Raji (cell line): Measurements from ENCODE around the gene COIL.
A peak's percentile ranks its signal among the peaks of the same experiment; 100 is the strongest.

Source experiments
- POLR2A ChIP-seq: IDR thresholded peaks from 2 replicates; pipeline ENCODE4 v1.6.1; 2011; ENCODE audit warnings: low read depth, low read length, control low read depth; ENCODE audit not compliant: insufficient read depth

COIL gene

DNA sequence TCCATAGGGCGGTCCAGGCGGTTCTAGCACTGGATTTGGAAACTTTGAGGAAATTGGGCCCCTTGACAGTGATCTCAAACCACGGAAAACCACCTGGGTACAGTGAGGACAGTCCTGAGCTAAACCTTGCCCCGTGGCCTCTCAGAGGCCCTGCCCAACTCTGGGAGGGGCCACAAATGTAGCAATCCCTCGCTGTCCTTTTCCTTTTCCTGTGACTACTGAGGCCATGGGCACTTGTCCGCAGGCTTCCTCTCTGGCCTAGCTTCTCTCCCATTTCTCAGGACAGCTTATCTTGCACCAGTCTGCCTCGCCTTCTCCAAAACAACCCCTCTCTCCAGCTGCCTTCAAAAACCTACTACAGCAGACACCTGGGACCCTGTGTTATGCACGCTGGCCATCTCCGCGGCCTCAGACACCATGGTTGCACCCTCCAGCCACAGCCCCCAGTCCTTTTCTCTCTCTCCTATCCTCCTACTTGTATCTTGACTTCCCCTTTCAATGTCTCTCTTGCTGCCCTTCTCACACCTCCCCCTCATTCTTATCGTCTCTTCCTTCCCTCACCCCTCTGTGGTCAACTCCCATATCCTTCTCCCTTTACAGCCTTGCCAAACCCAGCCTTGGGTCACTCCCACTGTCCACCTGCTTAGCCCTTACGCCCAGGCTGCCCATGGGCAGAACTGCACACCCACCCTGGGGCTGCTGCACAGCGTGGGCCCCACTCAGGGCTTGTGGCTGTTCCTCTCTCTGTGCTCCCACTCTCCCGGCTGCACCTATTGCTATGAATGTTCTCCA is 24.7 kb upstream of the COIL start:
- TF ChIP-seq POLR2A: no peak

DNA sequence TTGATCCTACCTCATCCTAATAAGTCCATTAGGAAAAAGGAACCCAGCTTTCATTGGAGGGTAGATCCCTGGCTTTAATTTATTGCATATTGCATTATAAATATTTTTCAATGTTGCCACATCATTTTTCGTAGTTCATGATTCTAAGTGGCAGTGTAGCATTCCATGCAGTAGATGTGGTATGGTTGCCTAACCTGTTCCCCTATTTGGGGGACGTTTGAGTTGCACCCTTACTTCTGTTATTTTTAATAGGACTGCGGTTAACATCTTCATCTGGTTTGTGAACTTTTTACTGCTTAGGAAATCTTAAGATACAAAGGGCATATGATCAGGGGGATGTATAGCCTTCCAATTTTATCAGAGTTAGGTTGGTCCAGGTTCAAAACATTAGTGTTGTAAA is 22.5 kb upstream of the COIL start:
- TF ChIP-seq POLR2A: no peak

DNA sequence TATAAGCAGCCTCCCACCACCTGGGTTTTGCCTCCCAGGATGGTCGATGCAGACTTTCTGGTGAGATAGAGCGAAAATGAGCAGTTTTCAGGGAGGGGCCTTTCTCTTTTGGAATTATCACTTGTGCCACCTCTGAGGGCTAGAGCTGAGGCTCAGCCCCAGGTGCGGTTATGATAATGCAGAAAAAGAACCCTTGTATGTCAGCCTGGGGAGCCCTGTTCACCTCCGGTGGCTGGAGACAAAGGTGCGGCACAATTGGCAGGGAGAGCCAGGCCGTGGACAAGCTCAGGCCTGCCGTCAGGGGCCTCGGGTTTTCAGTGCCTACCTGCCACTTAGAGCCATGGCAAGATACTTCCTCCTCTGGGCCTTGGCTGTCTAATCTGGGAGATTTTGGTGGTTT is 21.5 kb upstream of the COIL start:
- TF ChIP-seq POLR2A: no peak

DNA sequence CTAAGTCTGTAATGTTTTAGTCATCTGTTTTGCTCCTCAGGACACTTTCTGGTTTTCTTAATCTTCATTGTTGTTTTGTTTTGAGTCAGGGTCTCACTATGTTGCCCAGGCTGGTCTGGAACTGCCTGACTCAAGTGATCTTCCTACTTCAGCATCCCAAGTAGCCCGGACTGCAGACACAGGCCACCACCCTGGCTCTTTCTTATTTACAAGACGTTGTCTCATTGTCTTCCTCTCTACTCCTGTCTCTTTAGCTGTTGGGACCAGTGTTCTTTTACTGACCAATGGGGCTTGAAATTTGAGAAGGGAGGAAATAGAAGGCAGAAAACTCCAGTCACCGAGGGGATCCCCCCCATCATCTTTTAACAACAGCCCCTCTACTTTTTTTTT is 18.2 kb upstream of the COIL start:
- TF ChIP-seq POLR2A: no peak

DNA sequence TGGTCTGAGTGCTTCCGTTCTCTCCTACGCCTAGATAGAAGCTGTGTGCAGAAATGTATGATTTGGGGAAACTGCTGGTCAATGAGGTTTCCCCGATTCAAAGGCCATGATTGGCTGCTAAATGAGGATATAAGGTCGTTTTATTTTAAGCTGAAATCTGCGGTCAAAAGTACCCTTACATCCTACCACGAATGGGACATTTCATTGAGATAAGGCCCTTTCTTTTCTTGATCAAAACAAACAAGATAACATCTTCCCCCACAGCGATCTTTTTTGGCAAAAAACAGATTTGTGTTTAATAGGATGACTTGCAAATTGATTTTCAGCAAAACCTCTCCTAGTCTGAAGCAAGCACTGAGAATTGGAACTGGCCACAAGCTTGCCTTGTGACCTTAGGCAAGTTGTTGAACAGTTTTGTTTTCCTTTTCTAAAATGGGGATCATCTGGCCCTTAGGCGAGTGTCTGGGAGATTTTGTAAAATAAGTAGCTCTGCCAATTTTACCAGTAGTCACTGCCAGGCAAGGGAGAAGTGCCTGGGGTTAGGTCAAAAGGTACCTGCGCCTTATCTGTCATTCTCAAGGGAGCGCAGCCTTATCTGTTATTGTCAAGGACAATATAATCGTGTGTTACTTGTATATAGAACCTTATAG is 17.7 kb upstream of the COIL start:
- TF ChIP-seq POLR2A: no peak

DNA sequence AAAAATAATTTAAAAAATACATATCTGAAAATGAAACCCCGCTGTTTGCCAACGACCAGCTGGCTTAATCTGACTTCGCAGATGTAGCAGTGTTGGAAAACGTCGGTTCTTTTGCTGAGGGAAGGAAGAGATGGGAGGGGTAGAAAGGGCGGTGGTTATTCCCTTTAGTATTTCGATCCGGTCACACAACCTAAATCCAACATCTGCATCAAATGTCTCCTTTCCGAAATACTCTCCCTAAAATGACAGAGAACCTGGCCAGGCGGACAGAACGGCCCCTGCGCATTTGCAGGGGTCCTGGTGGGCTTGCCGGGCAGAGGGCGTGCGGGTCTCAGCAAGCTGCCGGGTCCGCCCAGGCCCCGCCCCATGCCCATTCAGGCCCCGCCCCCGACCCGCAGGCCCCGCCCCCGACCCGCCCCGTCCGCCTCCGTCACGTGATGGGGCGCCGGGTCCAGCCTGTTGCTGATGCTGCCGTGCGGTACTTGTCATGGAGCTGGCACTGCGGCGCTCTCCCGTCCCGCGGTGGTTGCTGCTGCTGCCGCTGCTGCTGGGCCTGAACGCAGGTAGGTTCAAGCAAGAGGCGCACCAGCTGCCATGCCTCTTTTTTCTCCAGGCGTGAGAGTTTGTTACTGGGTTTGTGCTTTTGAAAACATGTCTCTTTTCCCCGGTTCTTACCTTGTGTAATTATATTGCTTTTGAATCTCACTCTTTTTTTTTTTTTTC is 17.0 kb upstream of the COIL start, which contains the start of gene SCPEP1:
Gene SCPEP1 (plus strand): TSS at position 459 of the 723 bp plus-strand sequence. CDS start 29 bp downstream, at position 488.
- TF ChIP-seq POLR2A: peak; percentile 90

DNA sequence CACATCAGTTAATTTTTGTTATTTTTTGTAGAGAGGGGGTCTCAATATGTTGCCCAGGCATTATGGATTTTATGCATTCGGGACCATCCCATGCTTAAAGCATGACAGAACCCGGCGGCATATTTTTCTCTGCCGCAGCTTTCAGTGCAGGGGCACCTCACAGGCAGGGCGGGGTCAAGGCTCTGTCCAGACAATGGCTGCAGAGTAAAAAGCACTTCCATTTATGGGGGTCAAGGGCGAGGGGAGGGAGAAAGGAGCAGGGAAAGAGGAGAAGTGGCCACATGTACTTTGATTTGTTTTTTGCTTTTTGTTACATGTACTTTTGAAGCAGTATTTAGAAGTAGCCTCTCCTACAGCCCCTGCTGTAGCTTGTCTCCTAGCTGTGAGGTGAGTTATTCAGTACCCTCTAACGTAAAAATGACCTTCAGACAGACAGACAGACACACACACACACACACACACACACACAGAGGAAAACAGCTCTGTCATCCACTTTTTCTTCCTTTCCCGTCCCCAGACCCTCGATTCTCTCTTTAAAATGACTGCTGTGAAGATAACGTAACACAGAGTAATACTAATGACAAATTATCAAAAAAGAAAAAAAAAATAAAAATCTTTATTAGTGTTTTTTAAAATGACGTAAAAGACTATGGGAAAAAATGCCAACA is 16.2 kb upstream of the COIL start:
- TF ChIP-seq POLR2A: no peak

DNA sequence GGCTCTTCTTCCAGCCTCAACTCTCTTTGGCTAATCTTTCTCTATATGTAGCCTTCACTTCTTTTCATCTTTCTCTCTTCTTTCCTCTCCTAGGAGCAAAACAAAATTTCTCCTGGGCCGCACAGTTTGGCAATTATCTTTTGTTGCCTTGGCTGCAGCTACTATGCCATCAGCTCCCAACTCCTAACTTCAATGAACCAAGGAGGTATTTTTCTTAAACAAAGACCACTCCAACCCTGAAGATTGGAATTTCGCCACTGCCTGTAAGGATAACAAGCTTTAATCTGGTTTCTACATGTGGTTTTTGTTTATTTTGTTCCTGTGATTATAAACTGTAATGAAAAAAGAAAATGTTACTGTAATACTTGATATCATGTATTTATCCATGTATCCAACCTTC is 14.8 kb upstream of the COIL start:
- TF ChIP-seq POLR2A: no peak

DNA sequence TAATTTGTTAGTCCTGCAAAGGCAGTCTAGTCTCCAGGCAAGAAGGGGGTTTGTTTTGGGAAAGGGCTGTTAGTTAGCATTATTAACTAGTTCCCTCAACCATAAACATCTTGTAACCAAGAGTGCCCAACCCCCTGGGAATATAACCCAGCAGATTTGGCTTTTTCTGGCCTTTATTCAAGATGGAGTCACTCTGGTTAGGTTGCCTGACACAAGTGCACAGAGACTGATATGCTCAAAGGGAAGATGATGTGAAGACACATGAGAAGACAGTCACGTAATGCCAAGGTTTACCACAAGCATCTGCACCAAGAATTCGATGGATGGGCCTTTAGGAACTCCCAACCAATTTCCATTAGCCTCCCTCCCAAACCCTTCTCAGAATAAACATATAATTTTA is 13.2 kb upstream of the COIL start:
- no peak for TF ChIP-seq POLR2A

DNA sequence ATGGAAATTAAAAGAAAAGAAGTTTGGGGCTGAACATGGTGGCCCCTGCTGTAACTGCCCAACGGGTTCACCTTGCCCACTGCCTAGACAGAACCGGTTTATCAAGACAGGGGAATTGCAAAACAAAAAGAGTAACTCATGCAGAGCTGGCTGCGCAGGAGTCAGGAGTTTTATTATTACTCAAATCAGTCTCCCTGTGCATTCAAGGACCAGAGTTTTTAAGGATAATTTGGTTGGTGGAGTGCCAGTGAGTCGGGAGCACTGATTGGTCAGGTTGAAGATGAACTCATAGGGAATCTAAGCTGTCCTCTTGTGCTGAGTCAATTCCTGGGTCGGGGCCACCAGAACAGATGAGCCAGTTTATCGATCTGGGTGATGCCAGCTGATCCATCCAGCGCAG is 12.7 kb upstream of the COIL start:
- TF ChIP-seq POLR2A: no peak

DNA sequence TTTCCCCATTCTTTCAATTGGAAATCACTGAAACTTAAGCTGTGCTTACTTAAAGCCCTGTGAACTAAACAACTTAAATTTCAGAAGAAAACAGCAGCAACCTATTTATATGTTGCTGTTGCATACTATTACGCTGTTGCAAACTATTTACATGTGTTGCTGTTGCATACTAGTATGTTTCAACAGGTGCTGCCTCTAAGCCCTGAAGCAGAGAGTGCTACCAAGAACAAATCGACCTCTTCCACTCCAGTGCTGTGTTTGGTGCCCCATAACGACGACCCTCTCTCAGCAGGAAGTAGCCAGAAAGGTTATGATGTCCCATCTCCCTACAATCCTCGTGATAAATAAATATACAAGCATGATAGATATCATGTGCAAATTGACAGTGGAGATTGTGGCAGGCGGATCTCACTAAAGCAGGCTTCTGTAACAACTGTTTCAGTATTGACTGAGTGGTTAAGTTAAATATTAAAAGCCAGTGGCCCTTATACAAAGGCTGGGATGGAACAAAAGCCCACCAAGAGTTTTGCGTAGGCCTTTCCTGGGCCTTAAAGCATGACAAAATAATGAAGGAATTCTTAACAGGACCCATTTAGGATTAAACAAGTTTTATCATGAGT is 11.4 kb upstream of the COIL start:
- no peak for TF ChIP-seq POLR2A

DNA sequence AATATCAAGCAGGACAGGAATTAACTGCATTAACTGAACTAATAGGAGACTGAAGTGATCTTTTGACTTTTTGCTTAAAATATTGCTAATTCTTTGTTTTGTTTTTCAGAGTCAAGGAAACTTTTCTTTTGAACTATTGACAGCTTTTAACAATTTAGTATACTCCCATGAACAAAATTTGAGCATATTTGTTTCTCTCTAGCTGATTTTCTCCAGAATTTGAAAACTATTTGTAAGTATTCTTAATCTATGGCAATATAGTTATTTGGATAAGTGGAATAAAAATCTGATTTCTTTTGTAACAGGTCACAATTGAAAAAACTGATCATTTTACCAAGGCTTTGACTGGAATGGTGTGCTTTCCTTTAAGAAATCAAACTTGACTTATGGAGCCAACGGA is 10.1 kb upstream of the COIL start:
- TF ChIP-seq POLR2A: no peak

DNA sequence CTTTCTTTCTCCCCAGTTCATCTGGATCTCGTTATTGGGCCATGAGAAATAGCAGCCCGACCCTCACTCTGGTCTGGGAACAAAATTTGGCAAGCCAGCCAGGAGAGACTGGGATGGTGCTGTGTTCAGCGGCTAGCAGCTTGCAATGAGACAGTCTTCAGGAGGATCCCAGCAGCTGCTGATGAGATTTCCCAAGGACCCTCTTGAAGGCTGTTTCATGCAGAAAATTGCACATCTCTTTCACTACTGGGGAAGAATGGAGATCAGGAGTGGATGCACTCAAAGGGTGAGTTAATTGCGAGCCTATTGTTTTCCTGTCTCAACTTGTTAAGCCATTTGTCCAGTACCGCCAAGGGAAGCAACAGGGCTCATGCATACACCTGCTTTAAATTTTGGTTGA is 5.5 kb upstream of the COIL start:
- no peak for TF ChIP-seq POLR2A

DNA sequence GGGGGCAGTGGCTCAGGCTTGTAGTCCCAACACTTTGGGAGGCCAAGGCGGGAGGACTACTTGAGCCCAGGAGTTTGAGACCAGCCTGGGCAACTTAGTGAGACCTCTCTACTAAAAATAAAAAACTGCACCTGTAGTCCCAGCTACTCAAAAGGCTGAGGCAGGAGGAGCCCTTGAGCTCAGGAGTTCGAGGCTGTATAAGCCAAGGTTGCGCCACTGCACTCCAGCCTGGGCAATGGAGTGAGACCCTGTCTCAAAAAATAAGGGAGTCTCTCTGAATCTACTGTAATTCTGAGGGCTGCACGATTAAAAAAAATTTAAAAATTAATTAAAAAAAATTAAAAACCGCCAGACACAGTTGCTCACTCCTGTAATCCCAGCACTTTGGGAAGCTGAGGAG is 3.9 kb downstream of the COIL start:
- no peak for TF ChIP-seq POLR2A

DNA sequence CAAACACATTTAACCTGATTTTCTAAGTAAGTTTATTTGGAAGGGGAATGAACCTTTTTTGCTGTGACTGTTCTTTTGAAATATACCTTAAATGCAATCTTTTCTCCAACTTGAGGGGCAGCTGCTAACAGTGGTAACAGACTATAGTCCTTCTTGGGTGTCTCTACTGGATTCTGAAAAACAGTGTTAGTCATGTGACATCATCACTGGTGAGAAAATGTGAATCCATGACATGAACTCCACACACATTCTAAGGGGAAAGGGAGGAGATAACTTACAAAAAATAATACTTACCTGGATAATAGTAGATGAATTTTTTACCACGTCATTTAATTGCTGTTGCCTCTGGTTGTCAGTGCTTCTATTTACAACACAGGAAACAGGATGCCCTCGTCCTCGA is 11.3 kb downstream of the COIL start:
- no peak for TF ChIP-seq POLR2A
